GM19438 (cell line): ENCODE measurements around the gene TXLNG.
"Not testable (repeated sequence)": the region's sequence is repeated elsewhere in the genome, so short reads cannot be mapped to it uniquely, and the experiment has no call there.

Experiments used
- ATAC-seq: cut with Tn5 transposase; IDR thresholded peaks from one replicate; pipeline ENCODE4 v1.9.1; 2021; ENCODE audit warnings: low read depth; ENCODE audit not compliant: unreplicated experiment

The TXLNG gene

GRCh38 chrX:16784440-16784839 lies 1.8 kb upstream of the TXLNG start:
- not testable (repeated sequence) for ATAC-seq

DNA sequence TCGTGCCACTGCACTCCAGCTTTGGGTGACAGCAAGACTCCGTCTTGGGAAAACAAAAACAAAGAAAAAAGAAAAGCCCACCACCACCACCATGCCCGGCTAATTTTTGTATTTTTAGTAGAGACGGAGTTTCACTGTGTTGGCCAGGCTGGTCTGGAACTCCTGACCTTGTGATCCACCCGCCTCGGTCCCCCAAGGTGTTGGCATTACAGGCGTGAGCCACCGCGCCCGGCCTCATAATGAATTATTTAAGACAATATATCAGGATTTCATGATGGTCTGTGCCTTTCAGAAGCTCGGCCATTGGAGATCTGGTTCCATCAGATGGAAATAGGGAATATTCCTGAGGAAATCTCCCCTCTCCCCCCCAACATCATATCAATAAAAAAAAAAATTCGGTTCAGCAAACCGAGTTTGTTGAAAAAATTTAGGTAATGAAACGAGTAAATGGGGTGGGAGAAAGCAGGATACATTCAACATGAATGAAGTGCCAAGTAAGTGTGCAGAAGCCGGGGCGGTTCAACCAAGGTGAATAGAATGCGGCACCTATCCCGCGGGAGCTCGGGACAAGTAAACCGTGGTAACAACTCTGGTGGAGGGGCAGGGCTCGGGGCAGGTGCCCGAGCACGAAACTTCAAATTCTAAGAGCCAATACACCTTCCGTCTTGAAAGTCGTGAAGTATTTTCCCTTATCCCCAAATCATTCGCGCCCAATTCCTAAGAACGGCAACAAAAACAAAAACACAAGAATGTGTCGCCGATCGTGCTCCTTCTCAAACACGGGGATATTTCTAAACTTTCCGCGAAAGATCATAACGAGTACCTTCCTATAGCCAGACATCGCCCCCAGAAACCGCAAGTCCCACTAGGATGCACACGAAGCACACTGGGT lies 773 bp upstream of the TXLNG start:
- no peak for ATAC-seq

DNA sequence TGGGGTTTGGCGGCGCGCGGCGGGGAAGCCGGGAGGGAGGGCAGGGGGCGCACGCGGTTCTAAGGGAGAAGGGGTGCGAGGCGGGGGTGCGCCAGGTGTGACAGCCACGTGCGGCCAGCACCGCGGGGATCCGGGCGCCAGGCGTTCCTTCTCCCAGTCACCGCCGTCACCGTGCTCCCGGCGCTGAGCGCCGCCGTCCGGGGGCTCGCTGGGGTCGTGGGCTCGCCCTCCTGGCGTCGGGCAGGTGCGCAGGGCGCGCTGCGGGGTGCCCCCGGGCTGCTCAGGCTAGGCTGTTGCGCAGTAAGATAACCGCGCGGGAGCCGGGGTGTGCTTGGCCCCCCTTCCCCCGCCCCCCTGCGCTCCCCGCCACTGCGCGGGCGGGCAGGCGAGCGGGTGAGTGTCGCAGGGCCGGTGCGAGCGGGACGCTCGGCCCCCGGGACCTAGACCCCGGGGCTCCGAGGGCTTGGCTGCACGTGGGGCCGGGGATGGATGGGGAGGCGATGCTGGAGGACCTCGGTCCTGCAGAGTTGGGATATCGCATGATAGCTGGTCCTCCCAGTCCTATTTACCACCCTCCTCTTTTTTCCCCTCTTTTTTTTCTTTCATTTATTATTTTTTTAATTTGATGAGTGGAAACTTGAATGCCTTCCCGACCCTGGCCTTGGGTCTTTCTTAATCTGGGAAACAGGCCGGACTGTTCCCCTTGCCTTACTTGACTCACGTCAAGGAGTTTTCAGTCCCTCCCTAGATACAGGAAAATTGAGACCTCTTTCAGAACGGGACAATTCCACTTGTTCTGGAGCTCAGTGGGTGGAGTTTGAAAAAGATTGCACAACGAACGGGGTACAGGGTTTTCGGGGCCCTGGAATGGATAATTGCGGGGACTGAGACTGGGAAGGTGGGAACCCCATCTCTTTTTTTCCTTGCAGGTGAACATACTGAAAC lies 797 bp downstream of the TXLNG start:
- ATAC-seq: peak; percentile 28

DNA sequence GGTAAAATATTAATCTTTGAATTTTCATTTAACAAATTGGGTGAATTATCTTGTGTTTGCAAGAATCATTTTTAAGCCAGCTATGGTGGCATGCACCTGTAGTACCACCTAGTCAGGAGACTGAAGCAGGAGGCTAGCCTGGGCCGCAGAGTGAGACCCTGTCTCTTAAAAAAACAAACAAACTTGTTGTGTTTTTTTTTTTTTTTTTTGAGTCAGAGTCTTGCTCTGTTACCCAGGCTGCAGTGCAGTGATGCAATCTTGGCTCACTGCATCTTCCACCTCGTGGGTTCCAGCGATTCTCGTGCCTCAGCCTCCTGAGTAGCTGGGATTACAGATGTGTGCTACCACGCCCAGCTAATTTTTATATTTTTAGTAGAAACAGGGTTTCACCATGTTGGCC lies 2.2 kb downstream of the TXLNG start:
- no peak for ATAC-seq

DNA sequence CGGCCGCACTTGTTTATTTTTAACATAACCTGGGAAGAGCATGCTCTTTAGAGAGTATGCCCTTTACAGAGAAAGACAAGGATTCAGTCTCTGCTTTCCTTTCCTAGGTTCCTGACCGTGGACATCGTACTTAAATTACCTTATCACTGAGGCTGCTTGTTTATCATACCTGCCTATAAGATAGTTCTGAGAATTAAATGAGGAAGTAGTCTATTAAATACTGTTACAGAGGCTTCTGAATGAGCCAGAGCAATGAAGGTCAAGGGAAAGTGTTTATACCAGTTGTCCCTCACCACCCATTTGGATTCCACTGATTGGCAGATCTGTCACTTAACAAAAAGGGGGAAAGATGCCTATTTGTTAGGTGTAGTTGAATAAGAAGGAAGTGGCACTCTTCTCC lies 10.0 kb downstream of the TXLNG start:
- ATAC-seq: no peak

DNA sequence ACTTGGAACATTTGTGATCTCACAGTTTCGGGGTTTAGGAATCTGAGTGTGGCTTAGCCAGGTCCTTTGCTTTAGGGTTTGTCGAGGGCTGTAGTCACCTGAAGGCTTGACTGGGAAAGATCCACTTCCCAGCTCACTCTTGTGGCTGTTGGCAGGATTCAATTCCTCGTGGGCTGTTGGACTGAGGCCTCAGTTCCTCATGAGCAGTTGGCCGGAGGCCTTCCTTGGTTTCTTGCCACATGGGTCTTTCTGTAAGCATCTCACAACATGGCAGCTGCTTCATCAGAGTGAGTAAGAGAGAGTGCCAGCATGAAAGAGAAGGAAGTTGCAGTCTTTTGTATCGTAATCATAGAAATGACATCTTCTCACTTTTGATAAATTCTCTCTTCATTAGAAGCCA lies 11.1 kb downstream of the TXLNG start:
- no peak for ATAC-seq

DNA sequence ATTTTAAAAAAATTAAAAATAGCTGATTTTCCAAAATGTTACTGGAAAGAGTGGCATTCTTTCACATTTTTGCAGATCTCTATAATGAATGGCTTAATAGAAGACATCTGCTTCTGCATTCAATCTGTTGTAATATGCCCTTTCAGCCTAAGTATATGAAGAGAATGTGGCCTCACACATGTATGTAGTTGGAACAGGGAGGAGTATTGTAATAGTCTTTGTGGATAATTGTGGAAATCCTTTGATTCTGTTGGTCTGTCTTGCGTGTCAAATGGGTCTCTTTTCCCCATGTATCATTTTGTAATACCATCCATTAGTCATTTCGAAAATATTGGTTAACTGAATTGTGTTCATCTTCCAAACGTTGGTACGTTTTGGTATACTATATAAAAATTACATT lies 11.6 kb downstream of the TXLNG start:
- ATAC-seq: no peak

DNA sequence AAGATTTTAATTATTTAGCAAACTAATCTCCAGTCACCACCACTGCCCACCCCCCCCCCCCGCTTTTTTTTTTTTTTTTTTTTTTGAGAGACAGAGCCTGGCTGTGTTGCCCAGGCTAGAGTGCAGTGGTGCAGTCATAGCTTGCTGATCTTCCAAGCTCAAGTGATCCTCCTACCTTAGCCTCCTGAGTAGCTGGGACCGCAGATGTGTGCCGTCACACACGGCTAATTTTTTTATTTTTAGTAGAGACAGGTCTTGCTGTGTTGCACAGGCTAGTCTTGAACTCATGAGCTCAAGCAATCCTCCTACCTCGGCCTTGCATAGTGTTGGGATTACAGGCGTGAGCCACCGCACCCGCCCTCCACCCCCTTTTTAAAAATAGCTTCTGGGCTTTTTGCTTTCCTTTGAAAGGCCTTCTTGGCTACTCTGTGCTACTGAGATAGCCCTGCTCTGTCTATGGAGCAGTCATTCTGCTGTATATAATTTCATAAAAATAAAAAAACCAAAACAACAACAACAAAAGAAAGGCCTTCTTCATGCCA lies 18.7 kb downstream of the TXLNG start:
- no peak for ATAC-seq

DNA sequence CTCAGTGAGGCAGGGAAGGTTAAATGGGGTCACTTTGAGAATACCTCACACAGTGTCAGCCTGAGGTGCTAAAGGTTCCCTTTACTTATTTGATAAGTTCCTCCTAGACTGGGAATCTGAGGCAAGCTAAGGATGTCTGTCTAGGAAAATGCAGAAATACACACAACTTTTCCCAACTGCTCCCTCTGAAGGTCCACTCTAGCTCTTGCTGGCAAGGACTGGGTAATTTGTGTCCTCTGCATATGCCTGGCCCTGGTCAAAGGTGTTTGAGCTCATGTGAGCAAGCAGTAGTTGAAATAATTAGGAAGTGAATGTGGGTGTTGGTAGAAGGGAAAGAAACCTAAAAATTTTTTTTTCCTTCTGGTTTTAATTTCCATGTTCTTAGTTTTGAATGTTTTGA lies 21.3 kb downstream of the TXLNG start:
- ATAC-seq: no peak

DNA sequence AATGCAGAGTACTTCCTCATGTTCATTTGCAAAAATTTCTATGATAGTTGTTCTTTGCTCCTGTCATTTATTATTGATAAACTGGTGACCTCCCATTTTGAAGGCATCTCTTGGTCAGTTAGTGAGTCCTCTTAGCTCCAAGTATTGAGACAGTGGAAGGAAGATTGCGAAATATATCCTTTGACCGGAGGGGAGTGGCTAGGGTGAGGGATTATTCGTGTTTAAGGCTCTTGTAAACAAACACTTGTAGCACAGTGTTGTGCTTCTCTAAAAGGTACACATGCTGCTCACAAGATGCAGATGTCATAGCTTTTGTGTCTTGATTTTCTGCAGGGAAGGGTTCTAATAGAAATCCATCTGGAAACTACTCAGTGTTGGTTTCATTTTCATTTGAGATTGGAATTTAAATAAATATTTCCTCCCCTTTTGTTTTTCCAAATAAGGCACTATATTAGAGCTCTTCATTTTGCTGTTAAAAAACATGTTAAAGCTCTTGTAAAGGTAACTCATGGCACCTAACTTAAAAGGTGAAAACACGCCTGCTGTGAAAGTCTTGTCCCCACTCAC lies 21.8 kb downstream of the TXLNG start:
- ATAC-seq: no peak

GRCh38 chrX:16814597-16814996 lies 28.3 kb downstream of the TXLNG start:
- ATAC-seq: no peak

DNA sequence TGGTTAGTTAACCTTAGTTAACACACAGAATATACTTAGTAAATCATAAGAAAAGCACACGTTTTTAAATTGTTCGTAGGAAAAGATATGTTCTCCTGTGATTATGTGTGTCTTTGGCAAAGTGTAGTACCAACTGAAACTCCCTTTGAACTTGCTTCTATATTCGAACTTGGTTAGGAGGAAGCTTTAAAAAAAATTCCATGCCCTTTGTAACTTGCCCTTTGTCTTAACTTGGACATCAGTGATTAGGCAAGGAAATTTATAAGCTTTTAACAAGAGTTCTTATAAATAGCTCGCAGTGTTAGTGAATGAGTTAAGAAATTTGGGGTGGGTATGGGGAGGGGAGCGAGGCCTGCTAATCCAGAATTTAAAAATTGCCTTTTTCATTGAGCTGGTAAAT lies 33.4 kb downstream of the TXLNG start:
- ATAC-seq: no peak

GRCh38 chrX:16822723-16823122 lies 36.5 kb downstream of the TXLNG start:
- ATAC-seq: no peak

GRCh38 chrX:16825264-16826035 lies 39.2 kb downstream of the TXLNG start:
- no peak for ATAC-seq

- ATAC-seq: no peak
Observed at GRCh38 chrX:16826207-16826606, 39.9 kb downstream of the TXLNG start.

DNA sequence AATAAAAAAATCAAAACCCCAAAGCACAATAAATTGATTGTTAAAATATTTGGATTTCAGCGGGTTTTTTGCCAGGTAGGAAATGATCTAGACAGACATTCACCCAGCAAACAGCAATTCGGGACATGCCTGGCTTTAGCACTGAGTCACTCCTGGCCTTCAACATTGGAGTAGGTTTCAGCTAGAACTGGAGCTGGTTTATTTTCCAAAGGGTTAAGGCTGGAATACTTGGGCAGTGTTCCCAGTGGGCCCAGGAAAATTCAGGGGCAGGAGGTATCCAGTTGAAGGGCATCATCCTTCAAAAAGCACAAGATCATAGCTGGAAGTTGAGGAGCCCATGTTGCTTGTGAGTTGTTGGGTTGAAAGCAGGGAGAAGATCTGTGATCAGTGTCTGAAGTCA lies 41.0 kb downstream of the TXLNG start:
- no peak for ATAC-seq

DNA sequence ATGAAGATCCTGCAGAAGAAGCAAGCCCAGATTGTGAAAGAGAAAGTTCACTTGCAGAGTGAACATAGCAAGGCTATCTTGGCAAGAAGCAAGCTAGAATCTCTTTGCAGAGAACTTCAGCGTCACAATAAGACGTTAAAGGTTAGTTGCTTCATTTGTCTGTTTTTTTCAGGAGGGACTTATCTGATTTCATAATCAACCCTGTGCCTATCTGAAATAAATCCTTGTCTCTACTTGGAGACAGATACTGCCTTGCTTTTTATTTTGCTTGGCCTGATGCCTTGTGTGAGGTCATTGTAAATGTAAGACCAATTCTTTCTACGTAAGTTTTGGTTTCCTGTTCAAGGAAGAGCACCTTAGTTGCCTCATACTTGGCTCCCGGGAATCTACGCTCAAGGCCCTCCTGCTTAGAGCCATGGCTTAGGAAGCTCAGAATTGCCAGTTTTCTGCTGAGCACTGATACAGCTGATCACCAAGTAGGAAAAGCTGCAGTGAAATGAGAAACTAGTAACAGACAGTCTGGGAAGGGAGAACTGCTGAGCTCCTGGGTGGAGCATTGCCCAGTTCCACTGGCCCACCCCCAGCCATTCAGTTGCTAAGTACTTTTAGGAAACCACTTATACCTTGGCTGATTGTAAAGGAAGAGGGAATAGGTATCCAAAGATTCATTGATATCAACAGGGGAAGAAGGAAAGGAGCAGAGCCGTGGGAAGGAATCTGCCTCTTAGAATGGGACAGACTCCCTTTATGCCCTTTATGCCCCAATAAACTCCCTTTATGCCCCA lies 42.0 kb downstream of the TXLNG start:
- ATAC-seq: no peak

DNA sequence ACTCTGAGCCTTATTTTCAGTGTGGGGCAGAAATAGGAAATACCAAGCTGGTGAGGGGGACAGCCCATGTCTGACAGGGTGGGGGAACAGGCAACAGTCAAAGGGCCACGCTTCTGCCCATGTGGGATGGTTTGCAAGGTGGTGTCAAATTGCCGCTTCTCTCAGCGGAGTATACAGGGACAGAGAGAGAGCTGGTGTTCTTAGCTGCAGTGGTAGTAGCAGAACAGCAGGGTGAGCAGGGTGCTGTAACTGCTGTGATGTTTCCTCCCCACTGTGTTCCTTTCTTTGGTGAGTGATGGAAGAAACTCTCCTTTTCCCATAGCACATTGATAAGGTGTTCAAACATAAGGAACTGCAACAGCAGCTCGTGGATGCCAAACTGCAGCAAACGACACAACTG lies 46.0 kb downstream of the TXLNG start:
- no peak for ATAC-seq

GRCh38 chrX:16834806-16835205 lies 48.5 kb downstream of the TXLNG start:
- no peak for ATAC-seq
